Vagina (tissue), 2 donors: ENCODE measurements around the gene POLR2M. TPM values are rescaled to one million over a fixed set of nuclear protein-coding genes. Genes with fewer than 3 reads are reported as not detected.
A peak's percentile ranks its signal among the peaks of the same experiment; 100 is the strongest.

Experiments
- DNase-seq, 2 donors: peaks; one replicate each; pipeline ENCODE4 v3.0.0-alpha.2; 2017; ENCODE audit errors: extremely low spot score in 2 of 2
- H3K27ac ChIP-seq: fragments of 200-600 bp; sonication (generic); one replicate; pipeline ENCODE4 v1.5.1; 2019
- H3K27me3 ChIP-seq: fragments of 200-600 bp; sonication (generic); one replicate; pipeline ENCODE4 v1.5.1; 2019
- H3K36me3 ChIP-seq, 2 donors: fragments of 200-600 bp; sonication (generic); one replicate each; pipeline ENCODE4 v1.5.1; 2017 to 2019
- H3K4me1 ChIP-seq: fragments of 200-600 bp; sonication (generic); one replicate; pipeline ENCODE4 v1.5.1; 2019
- H3K4me3 ChIP-seq, 2 donors: fragments of 200-600 bp; sonication (generic); 1 replicate in 1 of 2; 2 replicates in 1 of 2; pipeline ENCODE4 v1.5.1; 2016 to 2019
- H3K9me3 ChIP-seq: fragments of 200-600 bp; sonication (generic); one replicate; pipeline ENCODE4 v1.5.1; 2019
- CTCF ChIP-seq, 3 experiments: fragments of 450-650 bp in 2 of 3; fragments of 200-600 bp in 1 of 3; sonication (generic) in 1 of 3; IDR thresholded peaks; one replicate each; pipeline ENCODE4 v1.5.1; 2017 to 2019; ENCODE audit warnings: antibody characterized with exemption in 3 of 3, mild to moderate bottlenecking in 2 of 3, moderate library complexity in 2 of 3
- POLR2A ChIP-seq, 2 donors: fragments of 450-650 bp; IDR thresholded peaks; one replicate each; pipeline ENCODE4 v1.6.1; 2017; ENCODE audit warnings: antibody characterized with exemption in 2 of 2, mild to moderate bottlenecking in 2 of 2, moderate library complexity in 2 of 2
- POLR2AphosphoS5 ChIP-seq, 2 donors: sonication (generic); formaldehyde crosslinking; IDR thresholded peaks; one replicate each; pipeline ENCODE4 v1.9.0; 2017; ENCODE audit warnings: antibody characterized with exemption in 2 of 2, mild to moderate bottlenecking in 2 of 2, low read depth in 1 of 2; ENCODE audit not compliant: insufficient read depth in 1 of 2
- intact Hi-C: fragments of 100-400 bp; cut with DNase I; formaldehyde crosslinking; loops from one replicate; pipeline ENCODE4 v1.15.1; 2023
- total RNA-seq: library from RNA; depleted of rRNA; stranded (reverse); fragments of >200 nt; gene quantifications from one replicate; pipeline ENCODE4 v1.2.3, GENCODE V29; 2016

Gene POLR2M
- total RNA-seq, 1 donor from 2014 or later, result 204 TPM

- H3K36me3 ChIP-seq, result no peaks in the 10 kb centered on the region
- intact Hi-C loops, result no loop called here
- no peaks in the 10 kb centered on the region for H3K4me1 ChIP-seq
- no peak overlapping the region for H3K4me3 ChIP-seq
- H3K27ac ChIP-seq, result no peak overlapping the region
- TF ChIP-seq POLR2A (IDR thresholded peaks at IDR 0.05), result no peak
- no peak for TF ChIP-seq CTCF (IDR thresholded peaks at IDR 0.05)
- no peak for TF ChIP-seq POLR2AphosphoS5 (IDR thresholded peaks at IDR 0.05; ENCODE audit: insufficient read depth in 1 of 2, low read depth in 1 of 2)
- H3K27me3 ChIP-seq, result no peaks in the 10 kb centered on the region
- H3K9me3 ChIP-seq, result no peaks in the 10 kb centered on the region
- DNase-seq, result no peak
Measured at GRCh38 chr15:57756466-57756865, 50.0 kb downstream of the POLR2M start.

- Histone ChIP-seq H3K27me3 (no peaks in the 10 kb centered on the region), H3K36me3 (no peaks in the 10 kb centered on the region), H3K4me1 (no peaks in the 10 kb centered on the region), H3K4me3 (no peak overlapping the region), H3K9me3 (no peaks in the 10 kb centered on the region), H3K27ac (no peak overlapping the region)
- DNase-seq, result no peak
- no peak for TF ChIP-seq POLR2A (IDR thresholded peaks at IDR 0.05)
- TF ChIP-seq POLR2AphosphoS5 (IDR thresholded peaks at IDR 0.05; ENCODE audit: insufficient read depth in 1 of 2, low read depth in 1 of 2), result no peak
- no peak for TF ChIP-seq CTCF (IDR thresholded peaks at IDR 0.05)
- intact Hi-C loops, result no loop called here
Measured at GRCh38 chr15:57758560-57758959, 52.0 kb downstream of the POLR2M start.

GRCh38 chr15:57761562-57761961 lies 55.0 kb downstream of the POLR2M start:
- Histone ChIP-seq H3K36me3 (no peaks in the 10 kb centered on the region), H3K9me3 (no peaks in the 10 kb centered on the region), H3K27ac (peak overlapping the region; percentile 68), H3K4me3 (no peak overlapping the region), H3K27me3 (no peaks in the 10 kb centered on the region), H3K4me1 (no peaks in the 10 kb centered on the region)
- intact Hi-C loops, result no loop called here
- TF ChIP-seq POLR2A (IDR thresholded peaks at IDR 0.05), result no peak
- peak in 1 of 2 donors; percentile 14 for TF ChIP-seq POLR2AphosphoS5 (IDR thresholded peaks at IDR 0.05; ENCODE audit: insufficient read depth in 1 of 2, low read depth in 1 of 2)
- TF ChIP-seq CTCF (IDR thresholded peaks at IDR 0.05), result no peak
- DNase-seq, result no peak

- Histone ChIP-seq H3K9me3 (no peaks in the 10 kb centered on the region), H3K4me3 (no peak overlapping the region), H3K4me1 (no peaks in the 10 kb centered on the region), H3K27ac (peak overlapping the region; percentile 68), H3K27me3 (no peaks in the 10 kb centered on the region), H3K36me3 (no peaks in the 10 kb centered on the region)
- no peak for DNase-seq
- TF ChIP-seq POLR2AphosphoS5 (IDR thresholded peaks at IDR 0.05; ENCODE audit: insufficient read depth in 1 of 2, low read depth in 1 of 2), result no peak
- no peak for TF ChIP-seq CTCF (IDR thresholded peaks at IDR 0.05)
- TF ChIP-seq POLR2A (IDR thresholded peaks at IDR 0.05), result no peak
- intact Hi-C loops, result no loop called here
Measured at GRCh38 chr15:57762302-57762701, 55.8 kb downstream of the POLR2M start.

- Histone ChIP-seq H3K4me1 (no peaks in the 10 kb centered on the region), H3K27ac (no peak overlapping the region), H3K36me3 (no peaks in the 10 kb centered on the region), H3K4me3 (no peak overlapping the region), H3K9me3 (no peaks in the 10 kb centered on the region), H3K27me3 (no peaks in the 10 kb centered on the region)
- intact Hi-C loops, result no loop called here
- no peak for DNase-seq
- TF ChIP-seq POLR2A (IDR thresholded peaks at IDR 0.05), result no peak
- TF ChIP-seq POLR2AphosphoS5 (IDR thresholded peaks at IDR 0.05; ENCODE audit: insufficient read depth in 1 of 2, low read depth in 1 of 2), result no peak
- TF ChIP-seq CTCF (IDR thresholded peaks at IDR 0.05), result no peak
Measured at GRCh38 chr15:57763176-57763964, 56.9 kb downstream of the POLR2M start.
